SK-N-SH (cell line): ENCODE data around the gene CLEC4M. TPM values are rescaled to one million over a fixed set of nuclear protein-coding genes. Genes with fewer than 3 reads are reported as not detected.

Experiments used
- CTCF ChIA-PET: fragments of 300-600, 350-600 bp; formaldehyde crosslinking; extraction: SDS; loops from one replicate; lab custom pipeline; 2021; lab: Yijun Ruan, JAX
- POLR2A ChIA-PET: fragments of 350-600 bp; sonication (Branson Sonifier 250); formaldehyde crosslinking; extraction: SDS; loops from one replicate; lab custom pipeline; 2020; ENCODE audit warnings: antibody characterized with exemption, inconsistent platforms; lab: Yijun Ruan, JAX
- DNase-seq: peaks from one replicate; pipeline ENCODE4 v3.0.0; 2012
- H2AFZ ChIP-seq: fragments of 200-600 bp; sonication (generic); 2 replicates; pipeline ENCODE4 v1.8.1; 2016; ENCODE audit warnings: antibody characterized with exemption, mild to moderate bottlenecking, low read depth
- H3F3A ChIP-seq: fragments of 200-600 bp; sonication (generic); replicated peaks from 2 replicates; pipeline ENCODE3; 2016; ENCODE audit warnings: antibody characterized with exemption, mild to moderate bottlenecking; ENCODE audit not compliant: insufficient read depth
- H3K27ac ChIP-seq, 2 experiments: fragments of 200-500 bp in 1 of 2; fragments of 200-600 bp in 1 of 2; sonication (Bioruptor generic) in 1 of 2; sonication (generic), shearing (Covaris generic) in 1 of 2; 2 replicates each; pipeline versions ENCODE4 v1.5.1 to v1.6.1; 2014 to 2016; ENCODE audit warnings: low read depth in 2 of 2, inconsistent platforms in 1 of 2, low read length in 1 of 2, mild to moderate bottlenecking in 1 of 2, mixed read lengths in 1 of 2
- H3K27me3 ChIP-seq: fragments of 200-600 bp; sonication (generic), shearing (Covaris generic); 2 replicates; pipeline ENCODE4 v1.6.1; 2016; ENCODE audit warnings: mixed run types; ENCODE audit not compliant: insufficient read depth
- H3K36me3 ChIP-seq, 2 experiments: fragments of 200-500 bp in 1 of 2; fragments of 200-600 bp in 1 of 2; sonication (Bioruptor generic) in 1 of 2; sonication (generic) in 1 of 2; replicated peaks in 1 of 2; 2 replicates each; pipeline versions ENCODE3 to v1.5.1; 2014 to 2016; ENCODE audit warnings: low read length in 1 of 2, mild to moderate bottlenecking in 1 of 2; ENCODE audit not compliant: insufficient read depth in 2 of 2, control insufficient read depth in 1 of 2
- H3K4me1 ChIP-seq, 2 experiments: fragments of 200-500 bp in 1 of 2; fragments of 200-600 bp in 1 of 2; sonication (Bioruptor generic) in 1 of 2; sonication (generic), shearing (Covaris generic) in 1 of 2; 2 replicates each; pipeline versions ENCODE4 v1.5.1 to v1.6.1; 2014 to 2016; ENCODE audit warnings: low read depth in 1 of 2, low read length in 1 of 2, mixed run types in 1 of 2; ENCODE audit not compliant: insufficient read depth in 2 of 2, control insufficient read depth in 1 of 2
- H3K4me2 ChIP-seq: fragments of 200-600 bp; sonication (generic), shearing (Covaris generic); 2 replicates; pipeline ENCODE4 v1.6.1; 2017; ENCODE audit warnings: mixed run types
- H3K4me3 ChIP-seq, 2 experiments: fragments of 200-500 bp in 1 of 2; fragments of 200-600 bp in 1 of 2; sonication (Bioruptor generic) in 1 of 2; sonication (generic), shearing (Covaris generic) in 1 of 2; 2 replicates each; pipeline versions ENCODE4 v1.5.1 to v1.8.1; 2014 to 2016; ENCODE audit warnings: low read depth in 2 of 2, inconsistent platforms in 1 of 2, low read length in 1 of 2, mild to moderate bottlenecking in 1 of 2, mixed read lengths in 1 of 2, moderate library complexity in 1 of 2
- H3K79me2 ChIP-seq: fragments of 200-600 bp; sonication (generic); 2 replicates; pipeline ENCODE4 v1.8.1; 2017; ENCODE audit warnings: mild to moderate bottlenecking; ENCODE audit not compliant: insufficient read depth
- H3K9ac ChIP-seq: fragments of 200-600 bp; sonication (generic); 2 replicates; pipeline ENCODE4 v1.6.1; 2017; ENCODE audit warnings: mixed run types
- H3K9me2 ChIP-seq: fragments of 200-600 bp; sonication (generic); 2 replicates; pipeline ENCODE4 v1.6.1; 2017; ENCODE audit warnings: mixed run types
- H3K9me3 ChIP-seq: fragments of 200-600 bp; sonication (generic); 2 replicates; pipeline ENCODE4 v1.6.1; 2017; ENCODE audit warnings: mixed run types, mild to moderate bottlenecking, moderate library complexity
- H4K20me1 ChIP-seq: fragments of 200-600 bp; sonication (generic); 2 replicates; pipeline ENCODE4 v1.6.1; 2017; ENCODE audit warnings: mild to moderate bottlenecking, mixed run types; ENCODE audit not compliant: insufficient read depth
- CTCF ChIP-seq: fragments of 200-600 bp; sonication (generic); IDR thresholded peaks from 2 replicates; pipeline ENCODE4 v1.6.1; 2017; ENCODE audit warnings: antibody characterized with exemption, mild to moderate bottlenecking, moderate library complexity
- ELF1 ChIP-seq: IDR thresholded peaks from 2 replicates; pipeline ENCODE4 v1.4.0; 2012
- EZH2phosphoT487 ChIP-seq: fragments of 200-600 bp; sonication (generic); IDR thresholded peaks from 2 replicates; pipeline ENCODE4 v1.6.1; 2017; ENCODE audit warnings: low read depth, mixed run types, mild to moderate bottlenecking, antibody characterized with exemption, moderate library complexity, borderline replicate concordance
- FOXJ3 ChIP-seq: sonication (generic); formaldehyde crosslinking; IDR thresholded peaks from 2 replicates; pipeline ENCODE4 v1.5.1; 2020; ENCODE audit warnings: mild to moderate bottlenecking, missing genetic modification reagents
- FOXM1 ChIP-seq: IDR thresholded peaks from 2 replicates; pipeline ENCODE4 v1.4.0; 2012; ENCODE audit warnings: low read depth, mild to moderate bottlenecking
- GATA2 ChIP-seq: sonication (generic); formaldehyde crosslinking; IDR thresholded peaks from 2 replicates; pipeline ENCODE4 v1.5.0; 2020; ENCODE audit warnings: mild to moderate bottlenecking, missing genetic modification reagents
- IRF3 ChIP-seq: fragments of 150-350 bp; IDR thresholded peaks from 2 replicates; pipeline ENCODE4 v1.6.1; 2016; ENCODE audit warnings: mild to moderate bottlenecking, low read depth, low read length
- MAX ChIP-seq: IDR thresholded peaks from 2 replicates; pipeline ENCODE4 v1.4.0; 2012; ENCODE audit warnings: low read depth
- MXI1 ChIP-seq: IDR thresholded peaks from 2 replicates; pipeline ENCODE4 v1.6.1; 2012; ENCODE audit warnings: mild to moderate bottlenecking, low read depth, low read length, improper control_type of control experiment
- NFIC ChIP-seq: IDR thresholded peaks from 2 replicates; pipeline ENCODE4 v1.4.0; 2012; ENCODE audit warnings: borderline replicate concordance
- NRF1 ChIP-seq: IDR thresholded peaks from 2 replicates; pipeline ENCODE4 v1.6.1; 2012; ENCODE audit warnings: low read depth, mild to moderate bottlenecking, low read length
- RCOR1 ChIP-seq: fragments of 150-350 bp; IDR thresholded peaks from 2 replicates; pipeline ENCODE4 v1.6.1; 2017; ENCODE audit warnings: antibody characterized with exemption, low read length
- TCF12 ChIP-seq: IDR thresholded peaks from 2 replicates; pipeline ENCODE4 v1.4.0; 2012
- ZBTB33 ChIP-seq: IDR thresholded peaks from 2 replicates; pipeline ENCODE4 v1.4.0; 2012; ENCODE audit warnings: low read depth, borderline replicate concordance
- WGBS: methylation state at CpG from one replicate; pipeline ENCODE4 v1.1.6; 2017; ENCODE audit warnings: low lambda C conversion rate; 5-methylcytosine and 5-hydroxymethylcytosine counted together
- polyA plus RNA-seq, 3 experiments: library from polyadenylated mRNA; depleted of rRNA; stranded (reverse); fragments of >200 nt; gene quantifications; 2 replicates each; pipeline ENCODE4 v1.2.3, GENCODE V29; 2012

CLEC4M gene
- polyA plus RNA-seq, 1 of the 3 experiments (the other 2 are of a cell fraction) = not detected

DNA sequence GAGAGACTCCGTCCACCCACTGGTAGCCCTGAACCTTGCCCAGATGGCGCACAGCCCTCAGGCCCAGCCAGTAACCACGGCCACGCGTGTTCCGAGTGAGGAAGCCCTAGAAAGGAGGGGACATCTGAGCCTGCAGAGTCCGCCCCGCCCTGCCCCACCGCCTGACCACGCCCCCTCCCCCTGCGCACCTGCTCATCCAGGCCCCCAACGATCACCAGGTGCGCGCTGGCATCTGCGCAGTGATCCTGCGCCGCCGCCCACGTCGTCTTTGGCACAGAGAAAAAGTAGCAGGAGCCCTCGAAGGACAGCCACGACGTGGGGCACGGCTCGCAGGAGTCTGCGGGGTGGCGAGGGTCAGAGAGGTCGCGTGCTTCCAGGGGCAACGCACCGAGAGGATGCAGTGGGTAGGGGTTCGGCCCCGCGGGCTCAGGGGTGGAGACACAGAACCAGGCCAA is 33.2 kb upstream of the CLEC4M start:
- H3K9me2 ChIP-seq = no peaks in the 10 kb centered on the region
- ChIA-PET CTCF (no interaction called here), POLR2A (no interaction called here)
- H3K27me3 ChIP-seq = peaks cover 76% of the 10 kb centered on the region
- H3F3A ChIP-seq = no peaks in the 10 kb centered on the region
- no peak for DNase-seq
- 7% methylated on average over 6 of the region's 34 CpGs for WGBS
- no peaks in the 10 kb centered on the region for H3K9me3 ChIP-seq
- no peak overlapping the region for H3K27ac ChIP-seq
- H4K20me1 ChIP-seq = no peaks in the 10 kb centered on the region
- no peaks in the 10 kb centered on the region for H3K4me1 ChIP-seq
- H3K79me2 ChIP-seq = no peaks in the 10 kb centered on the region
- H3K9ac ChIP-seq = no peak overlapping the region
- no peak overlapping the region for H3K4me3 ChIP-seq
- no peaks in the 10 kb centered on the region for H3K36me3 ChIP-seq
- TF ChIP-seq ELF1 = no peak
- no peak for TF ChIP-seq IRF3
- TF ChIP-seq RCOR1 = no peak
- no peak for TF ChIP-seq MAX
- TF ChIP-seq NFIC = no peak
- no peak for TF ChIP-seq FOXJ3 (CRISPR knock-in tag)
- no peak for TF ChIP-seq FOXM1
- TF ChIP-seq MXI1 = no peak
- TF ChIP-seq ZBTB33 = no peak
- no peak for TF ChIP-seq GATA2
- no peak for TF ChIP-seq EZH2phosphoT487
- no peak for TF ChIP-seq NRF1
- TF ChIP-seq TCF12 = no peak
- no peak for TF ChIP-seq CTCF
- no peak overlapping the region for H3K4me2 ChIP-seq
- H2AFZ ChIP-seq = no peak overlapping the region
